ENCODE measurements around the gene BTN2A1.

Gene BTN2A1

GRCh38 chr6:26516481-26517427, 59.0 kb downstream of the BTN2A1 start:
- DNase-seq (ENCODE audit: low spot score) = no peak
- TF ChIP-seq CTCF (IDR thresholded peaks at IDR 0.05; ENCODE audit: extremely low read depth, missing control alignments) = no peak

Measured in GM20000 (cell line).